ENCODE measurements around the gene DOCK1.
"Not testable (repeated sequence)": the region's sequence is repeated elsewhere in the genome, so short reads cannot be mapped to it uniquely, and the experiment has no call there.

Gene DOCK1

GRCh38 chr10:126926568-126926967 is 21.3 kb downstream of the DOCK1 start:
- no peak for DNase-seq

DNA sequence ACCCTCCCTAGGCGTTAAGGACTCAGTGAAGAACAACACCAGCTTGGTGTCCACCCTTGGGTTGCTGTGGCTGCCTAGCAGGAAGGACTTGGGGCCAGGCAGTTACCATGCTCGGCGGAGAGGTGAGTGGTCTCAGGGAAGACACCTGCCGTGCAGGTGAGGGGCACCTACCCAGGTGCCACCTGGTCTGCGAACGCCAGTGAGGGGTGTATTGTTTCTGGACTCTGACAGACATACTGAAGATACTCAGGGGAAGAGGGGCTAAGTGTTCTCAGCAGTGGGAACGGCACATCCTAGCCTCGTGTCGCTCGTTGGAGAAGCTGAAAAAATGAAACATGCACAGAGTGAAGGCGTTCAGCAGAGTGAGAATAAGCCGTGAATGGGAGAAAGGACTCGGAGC is 22.6 kb downstream of the DOCK1 start:
- no peak for DNase-seq

DNA sequence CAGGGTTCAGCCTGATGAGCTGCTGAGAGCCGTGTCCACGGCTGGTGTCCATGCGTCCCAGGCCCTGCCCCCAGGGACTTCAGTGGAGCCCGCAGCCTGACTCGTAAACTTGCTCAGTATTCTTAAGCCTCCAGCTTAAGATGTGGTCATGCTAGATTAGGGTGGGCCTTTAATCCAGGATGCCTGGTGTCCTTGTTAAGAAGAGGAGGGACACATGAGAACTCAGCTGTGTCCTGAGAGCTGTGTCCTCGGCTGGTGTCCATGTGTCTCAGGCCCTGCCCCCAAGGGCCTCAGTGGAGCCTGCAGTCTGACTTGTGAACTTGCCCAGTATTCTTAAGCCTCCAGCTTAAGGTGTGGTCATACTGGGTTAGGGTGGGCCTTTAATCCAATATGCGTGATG is 23.0 kb downstream of the DOCK1 start:
- no peak for DNase-seq

GRCh38 chr10:126929391-126929790 is 24.2 kb downstream of the DOCK1 start:
- DNase-seq = no peak

DNA sequence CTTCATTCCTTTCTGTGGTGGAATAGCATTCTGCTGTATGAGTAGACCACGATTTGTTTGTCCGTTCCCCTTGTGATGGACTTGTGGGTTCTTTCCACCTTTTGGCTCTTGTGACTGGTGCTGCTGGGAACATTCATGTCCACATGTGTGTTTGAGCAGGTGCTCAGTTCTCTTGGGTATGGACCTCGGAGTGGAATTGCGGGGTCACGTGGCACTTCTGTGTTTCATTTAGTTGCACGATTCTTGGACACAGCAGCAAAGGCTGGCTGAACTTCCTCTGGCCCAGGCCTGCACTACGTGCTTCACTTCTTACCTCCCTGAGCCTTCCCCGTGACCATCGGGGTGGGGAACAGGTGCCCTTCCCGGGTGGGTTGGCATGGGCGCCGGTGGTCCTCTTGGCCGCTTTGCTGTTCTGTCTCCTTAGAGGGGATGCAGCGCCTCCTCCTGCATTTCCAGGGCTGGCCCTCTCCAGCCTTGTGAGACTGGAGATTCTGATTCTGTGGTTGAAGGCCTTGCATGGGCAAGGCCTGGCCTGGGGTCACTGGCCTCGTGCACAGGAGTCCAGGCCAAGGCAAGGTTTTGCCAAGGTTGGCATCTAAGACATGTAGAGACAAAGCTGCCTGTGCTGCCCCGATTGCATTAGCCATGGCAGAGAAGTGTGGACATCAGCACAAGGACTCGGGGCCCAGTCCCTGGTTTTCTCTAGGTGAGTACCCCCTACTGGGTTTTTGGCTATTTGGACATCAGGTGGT is 25.1 kb downstream of the DOCK1 start:
- DNase-seq = no peak

GRCh38 chr10:126930883-126931503 is 25.8 kb downstream of the DOCK1 start:
- no peak for DNase-seq

DNA sequence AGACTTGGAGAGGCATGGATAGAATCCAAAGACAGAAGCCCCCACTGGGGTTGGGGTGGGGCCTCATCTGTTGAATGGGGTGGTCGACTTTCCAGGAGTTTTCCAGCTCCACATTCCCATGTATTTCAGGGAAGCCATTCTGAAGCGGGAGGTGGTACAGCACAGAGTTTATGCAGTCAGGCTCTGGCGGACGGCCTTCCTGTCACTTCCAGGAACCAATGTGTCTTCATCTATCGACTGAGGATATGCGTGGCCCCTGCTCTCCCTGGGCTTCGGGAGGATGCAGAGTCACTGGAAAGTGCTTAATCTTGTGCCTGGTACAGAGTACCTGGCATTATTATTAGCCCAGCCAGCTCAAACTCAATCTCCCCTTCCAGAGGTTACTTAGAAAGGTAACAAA is 26.3 kb downstream of the DOCK1 start:
- no peak for DNase-seq

DNA sequence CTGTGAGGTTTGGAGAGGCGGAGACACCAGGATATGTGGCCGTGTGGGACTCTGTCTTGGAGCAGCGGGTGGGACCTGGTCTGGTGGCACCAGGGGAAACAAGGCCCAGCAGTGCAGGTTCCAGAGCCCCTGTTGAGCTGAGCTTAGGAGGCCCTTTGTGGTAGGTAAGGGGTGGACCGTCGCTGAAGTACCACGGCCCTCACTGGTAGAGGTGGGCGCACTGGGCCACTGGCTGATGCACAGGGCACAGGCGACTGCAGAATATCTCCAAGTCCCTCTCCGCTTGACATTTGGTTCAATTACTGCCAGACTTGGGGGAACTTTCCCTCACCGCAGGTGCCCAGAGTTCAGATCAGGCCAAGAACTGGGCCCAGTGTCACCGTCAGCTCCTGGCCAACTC is 27.3 kb downstream of the DOCK1 start:
- DNase-seq = no peak

- no peak for DNase-seq
Observed at GRCh38 chr10:126933116-126933515, 27.9 kb downstream of the DOCK1 start.

DNA sequence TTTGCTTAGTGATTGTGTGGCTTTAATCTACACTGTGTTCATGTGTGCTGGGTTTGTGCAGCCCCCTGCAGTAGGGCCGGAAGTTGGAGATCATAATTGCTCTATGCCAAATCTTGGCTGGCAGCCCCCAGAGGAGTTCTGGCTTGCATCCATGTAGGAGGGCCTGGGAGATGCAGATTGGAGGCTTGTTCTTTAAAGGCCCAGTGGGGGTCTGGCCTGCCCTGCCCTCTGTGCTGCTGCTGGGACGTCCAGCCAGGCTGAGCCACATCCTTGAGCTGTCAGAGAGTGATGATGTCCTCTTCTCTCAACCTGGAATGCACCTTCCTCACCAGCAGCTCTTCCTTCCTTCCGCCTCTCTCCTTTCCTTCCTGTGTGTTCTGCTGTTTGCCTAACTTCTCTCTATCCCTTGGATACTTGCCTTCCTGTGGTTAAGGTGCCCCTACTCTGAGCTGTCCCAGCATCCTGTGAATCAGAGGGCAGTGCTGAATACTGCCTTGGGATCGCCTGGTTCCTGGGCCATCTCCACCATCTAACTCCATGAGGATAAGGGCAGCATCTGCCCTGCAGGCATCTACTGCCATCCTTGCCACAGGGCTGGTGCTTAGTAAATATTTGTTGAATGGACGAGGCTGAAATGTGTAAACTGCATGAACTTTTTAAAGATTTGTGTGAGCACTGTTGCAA is 30.2 kb downstream of the DOCK1 start:
- DNase-seq = no peak

DNA sequence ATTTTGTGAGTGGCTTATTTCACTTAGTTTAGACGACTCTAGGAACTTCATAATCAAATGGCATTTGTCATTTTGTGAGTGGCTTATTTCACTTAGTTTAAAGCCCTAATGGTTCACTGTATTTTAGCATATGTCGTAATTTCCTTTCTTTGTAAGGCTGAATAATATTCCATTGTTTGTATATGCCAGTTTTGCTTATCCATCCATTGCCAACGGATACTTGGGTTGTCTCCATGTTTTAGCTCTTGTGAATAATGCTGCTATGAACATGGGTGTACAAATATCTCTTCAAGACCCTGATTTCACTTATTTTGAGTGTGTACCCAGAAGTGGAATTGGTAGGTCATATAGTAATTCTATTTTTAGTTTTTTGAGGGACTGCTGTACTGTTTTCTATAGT is 31.8 kb downstream of the DOCK1 start:
- no peak for DNase-seq

DNA sequence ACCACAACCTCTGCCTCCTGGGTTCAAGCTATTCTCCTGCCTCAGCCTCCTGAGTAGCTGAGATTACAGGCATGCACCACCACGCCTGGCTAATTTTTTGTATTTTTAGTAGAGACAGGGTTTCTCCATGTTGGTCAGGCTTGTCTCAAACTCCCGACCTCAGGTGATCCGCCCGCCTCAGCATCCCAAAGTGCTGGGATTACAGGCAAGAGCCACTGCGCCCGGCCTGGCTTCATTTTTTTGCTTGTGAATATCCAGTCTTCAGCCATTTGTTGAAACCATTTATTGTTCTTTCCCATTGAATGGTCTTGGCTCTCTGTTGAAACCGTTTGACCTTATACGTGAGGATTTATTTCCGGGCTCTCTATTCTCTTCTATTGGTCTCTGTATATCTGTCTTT is 32.9 kb downstream of the DOCK1 start:
- DNase-seq = not testable (repeated sequence)

DNA sequence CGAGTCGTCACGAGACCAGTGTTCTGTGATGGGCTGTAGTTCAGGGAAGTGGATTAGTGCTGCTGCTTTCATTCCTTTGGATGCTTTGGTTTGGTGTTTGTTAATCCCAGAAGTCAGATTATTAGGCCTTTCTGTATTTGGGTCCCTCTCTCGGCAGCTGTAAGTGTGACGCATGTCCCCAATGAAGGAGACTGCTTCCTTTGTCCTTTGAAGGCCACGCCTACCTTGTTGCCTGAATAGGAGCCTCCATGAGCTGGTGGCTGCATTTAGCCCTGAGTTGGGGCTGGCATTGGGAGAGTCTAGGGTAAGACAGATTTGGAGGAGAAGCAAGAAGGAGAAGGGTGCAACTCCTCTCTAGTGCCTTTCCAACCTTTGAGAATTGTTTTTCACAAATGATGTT is 34.5 kb downstream of the DOCK1 start:
- DNase-seq = no peak

DNA sequence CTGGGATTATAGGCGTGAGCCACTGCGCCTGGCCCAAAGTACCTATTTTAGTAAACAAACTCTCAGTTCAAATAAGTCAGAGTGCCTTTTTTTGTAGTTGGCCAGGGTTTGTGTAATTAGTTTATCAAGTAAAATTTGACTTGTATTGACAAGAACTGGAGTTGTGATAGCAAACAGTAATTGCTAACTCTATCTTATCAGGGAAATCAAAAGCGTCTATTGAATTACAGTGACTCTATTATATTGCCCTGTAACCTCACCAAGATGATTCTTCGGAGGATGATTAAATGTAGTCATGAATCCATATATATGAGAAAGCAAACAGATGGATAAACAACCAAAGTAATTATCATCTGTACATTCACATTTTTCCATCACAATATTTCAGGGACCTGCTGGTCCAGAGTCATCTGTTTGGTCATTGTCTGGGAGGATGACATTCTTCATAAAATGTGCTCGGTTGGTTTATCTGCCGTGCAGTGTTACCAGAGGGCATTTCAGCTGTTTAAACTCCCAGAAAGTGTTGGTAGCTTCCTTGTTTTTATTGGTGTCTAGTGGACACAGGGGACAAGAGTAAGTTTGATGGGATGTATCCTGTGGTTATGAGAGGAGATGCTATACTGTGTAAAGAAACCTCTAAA is 35.6 kb downstream of the DOCK1 start:
- DNase-seq = no peak

DNA sequence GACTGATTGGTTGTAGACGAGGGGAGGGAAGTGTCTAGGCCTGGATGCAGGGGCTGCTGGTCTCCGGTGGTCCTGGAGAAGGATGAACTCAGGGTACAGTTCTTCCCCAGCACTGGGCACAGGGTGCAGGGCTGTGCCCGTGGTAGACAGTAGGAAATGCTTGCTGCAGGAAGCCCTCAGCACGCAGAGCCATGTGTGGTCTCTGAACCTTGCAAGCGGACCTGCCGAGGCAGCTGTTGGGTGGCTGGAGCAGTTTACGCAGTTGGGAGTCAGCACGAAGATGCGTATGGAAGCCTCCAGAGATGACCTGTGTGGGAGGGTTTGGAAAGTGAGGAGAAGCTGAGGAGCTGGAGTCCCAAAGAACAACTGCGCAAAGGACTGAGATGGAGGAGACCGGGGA is 39.0 kb downstream of the DOCK1 start:
- DNase-seq = no peak

DNA sequence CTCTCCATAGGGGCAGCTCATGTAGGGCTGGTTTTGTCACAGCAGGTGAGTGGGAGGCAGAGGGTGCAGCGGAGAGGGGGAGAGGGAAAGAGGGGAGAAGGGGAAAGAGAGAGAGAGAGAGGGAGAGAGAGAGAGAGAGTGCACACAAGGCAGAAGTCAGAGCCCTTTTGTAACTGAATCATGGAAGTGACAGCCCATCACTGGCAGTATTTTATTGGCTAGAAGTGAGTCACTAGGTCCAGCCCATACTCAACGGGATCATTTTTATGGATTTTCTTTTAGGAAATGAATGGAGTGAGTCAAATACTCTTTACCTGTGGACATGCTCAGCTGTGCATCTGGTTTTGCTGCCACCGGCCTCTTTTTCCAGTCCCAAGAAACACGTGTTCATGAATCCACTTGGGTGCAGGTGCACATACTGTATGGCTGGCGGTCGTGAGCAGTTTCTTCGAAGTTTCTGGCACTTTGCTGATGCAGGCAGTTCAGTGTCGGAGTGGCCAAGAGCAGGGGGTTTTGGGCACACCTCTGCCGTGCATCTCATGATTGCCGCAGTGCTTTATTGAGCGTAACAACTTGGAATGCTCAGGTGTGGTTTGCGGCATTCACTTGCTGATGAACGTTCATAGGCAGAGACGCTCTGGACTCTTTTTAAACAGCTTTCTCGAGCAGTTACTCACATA is 40.3 kb downstream of the DOCK1 start:
- no peak for DNase-seq

GRCh38 chr10:126946746-126947145 is 41.5 kb downstream of the DOCK1 start:
- DNase-seq = no peak

GRCh38 chr10:126948355-126949160 is 43.3 kb downstream of the DOCK1 start:
- no peak for DNase-seq

DNA sequence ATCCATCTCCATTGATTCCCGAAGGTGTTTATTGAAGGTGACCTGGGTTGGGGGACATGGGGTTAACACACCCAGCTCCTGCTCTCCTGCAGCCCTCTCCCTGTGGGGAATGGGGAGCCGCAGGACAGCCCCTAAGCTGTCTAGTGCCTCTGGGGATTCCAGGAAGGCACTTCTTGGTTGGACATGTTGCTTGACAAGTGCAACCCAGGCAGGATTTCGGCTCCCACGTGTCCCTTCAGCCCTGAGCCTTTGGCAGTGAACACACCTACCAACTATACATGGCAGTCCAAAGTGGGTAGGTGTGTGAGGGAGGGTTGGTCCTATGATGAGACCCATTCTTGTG is 43.9 kb downstream of the DOCK1 start:
- no peak for DNase-seq

DNA sequence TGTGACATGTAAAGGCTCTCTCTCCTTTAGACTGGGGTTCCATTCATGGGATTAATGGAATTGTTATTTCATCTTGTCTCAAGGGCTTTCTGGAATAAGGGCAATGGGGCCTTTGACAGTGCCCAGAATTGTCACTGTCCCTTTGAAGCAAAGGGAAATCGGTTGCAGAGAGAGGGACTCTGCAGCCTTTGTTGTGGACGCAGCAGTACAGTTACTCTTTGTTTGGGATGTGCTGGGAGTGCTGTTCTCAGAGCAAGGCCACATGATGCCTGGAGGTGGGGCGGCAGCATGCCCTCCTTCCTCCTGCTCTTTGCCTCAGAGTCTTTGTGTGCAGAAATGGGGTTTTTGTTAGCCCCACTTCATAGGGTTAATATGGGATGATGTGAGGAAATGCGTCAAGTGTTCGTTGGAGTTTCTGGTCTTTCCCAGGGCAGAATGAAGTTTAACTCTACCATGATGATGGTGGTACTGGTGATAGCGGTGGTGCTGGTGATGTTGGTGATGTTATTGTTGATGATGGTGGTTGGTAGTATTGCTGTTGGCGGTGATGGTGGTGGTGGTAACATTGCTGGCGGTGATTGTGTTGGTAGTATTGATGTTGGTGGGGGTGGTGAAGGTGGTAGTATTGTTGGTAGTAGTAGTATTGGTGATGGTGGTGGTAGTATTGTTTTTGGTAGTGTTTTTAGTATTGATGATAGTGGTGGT is 45.3 kb downstream of the DOCK1 start:
- no peak for DNase-seq

DNA sequence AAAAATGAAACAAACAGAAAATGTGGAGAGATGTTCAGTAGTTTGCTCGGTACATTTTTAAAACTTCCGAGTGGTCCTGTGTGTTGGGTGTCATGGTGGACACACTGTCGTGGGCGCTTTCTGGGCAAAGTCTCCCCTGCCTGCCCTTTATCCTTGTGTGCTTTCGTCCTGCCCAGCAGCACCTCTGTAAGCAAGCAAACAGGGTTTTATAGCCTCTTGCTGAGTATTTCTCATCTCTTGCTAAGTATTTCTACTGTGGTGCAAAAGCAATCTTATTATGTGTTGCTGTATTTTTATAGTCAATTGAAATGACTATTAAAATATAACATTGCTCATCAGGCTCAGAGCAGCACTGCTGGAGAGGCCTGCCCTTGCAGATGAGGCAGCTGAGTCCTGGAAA is 48.7 kb downstream of the DOCK1 start:
- no peak for DNase-seq

DNA sequence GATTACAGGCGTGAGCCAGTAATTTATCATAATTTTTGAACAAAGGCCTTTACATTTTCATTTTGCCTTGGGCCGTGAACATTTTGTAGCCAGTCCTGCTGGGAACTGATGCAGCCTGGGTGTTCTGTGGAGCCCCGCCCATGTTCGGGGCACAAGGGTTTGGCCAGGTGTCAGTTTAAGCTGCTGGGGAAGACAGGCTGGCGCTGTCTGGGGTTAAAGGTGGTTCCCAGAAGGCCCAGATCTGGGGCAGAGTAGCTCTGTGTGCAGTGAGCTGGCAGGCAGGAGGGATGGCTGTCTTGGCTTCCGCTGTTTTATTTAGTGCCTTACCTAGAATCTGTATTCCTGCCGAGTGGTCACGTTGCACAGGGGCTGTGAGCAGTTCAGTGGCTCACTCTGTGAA is 50.2 kb downstream of the DOCK1 start:
- DNase-seq = no peak

Measured in NCI-H774 (cell line).